HG02885 (cell line): ENCODE data around the gene NOTCH1.

Source experiments
- ATAC-seq: cut with Tn5 transposase; IDR thresholded peaks from one replicate; pipeline ENCODE4 v1.9.1; 2021; ENCODE audit warnings: mild to moderate bottlenecking; ENCODE audit not compliant: unreplicated experiment, poor library complexity

The NOTCH1 gene

DNA sequence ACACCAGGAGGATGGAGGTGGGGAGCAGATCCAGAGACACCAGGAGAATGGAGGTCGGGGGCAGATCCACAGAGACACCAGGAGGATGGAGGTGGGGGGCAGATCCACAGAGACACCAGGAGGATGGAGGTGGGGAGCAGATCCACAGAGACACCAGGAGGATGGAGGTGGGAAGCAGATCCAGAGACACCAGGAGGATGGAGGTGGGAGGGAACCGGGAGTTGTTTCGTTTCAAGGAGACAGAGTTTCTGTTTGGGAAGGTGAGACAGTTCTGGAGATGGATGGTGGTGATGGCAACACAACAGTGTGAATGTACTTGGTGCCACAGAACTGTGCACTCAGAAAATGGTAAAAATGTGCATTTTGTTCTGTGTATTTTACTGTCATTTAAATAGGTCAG lies 97.2 kb downstream of the NOTCH1 start:
- no peak for ATAC-seq

DNA sequence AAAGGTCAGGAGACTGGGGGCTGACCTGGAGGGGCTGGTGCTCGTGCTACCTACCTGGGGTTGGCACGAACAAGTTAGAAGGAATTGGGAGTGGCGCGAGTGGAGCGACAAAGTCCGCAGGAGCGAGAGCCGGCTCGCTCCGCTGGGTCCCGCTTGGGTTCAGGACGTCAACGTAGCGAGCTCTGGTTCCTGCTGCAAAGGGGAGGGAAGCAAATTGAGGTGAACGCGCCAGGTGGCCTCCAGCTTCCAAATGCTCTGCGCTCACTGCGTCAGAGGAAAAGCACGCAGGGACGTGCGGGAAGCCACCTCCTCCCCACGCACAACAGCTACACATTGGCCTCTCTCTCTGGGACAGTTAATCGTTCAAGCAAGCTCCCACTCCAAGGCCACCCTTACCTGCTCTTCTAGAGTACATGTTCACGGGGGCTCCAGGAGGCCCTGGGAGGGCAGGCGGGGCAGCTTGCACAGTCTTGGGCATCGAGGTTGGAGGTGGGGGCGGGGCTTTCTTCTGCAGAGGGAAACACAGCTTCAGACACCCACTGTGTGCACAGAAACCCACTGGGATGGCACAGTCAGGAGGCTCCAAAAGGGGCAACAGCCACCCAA lies 98.6 kb downstream of the NOTCH1 start:
- no peak for ATAC-seq

DNA sequence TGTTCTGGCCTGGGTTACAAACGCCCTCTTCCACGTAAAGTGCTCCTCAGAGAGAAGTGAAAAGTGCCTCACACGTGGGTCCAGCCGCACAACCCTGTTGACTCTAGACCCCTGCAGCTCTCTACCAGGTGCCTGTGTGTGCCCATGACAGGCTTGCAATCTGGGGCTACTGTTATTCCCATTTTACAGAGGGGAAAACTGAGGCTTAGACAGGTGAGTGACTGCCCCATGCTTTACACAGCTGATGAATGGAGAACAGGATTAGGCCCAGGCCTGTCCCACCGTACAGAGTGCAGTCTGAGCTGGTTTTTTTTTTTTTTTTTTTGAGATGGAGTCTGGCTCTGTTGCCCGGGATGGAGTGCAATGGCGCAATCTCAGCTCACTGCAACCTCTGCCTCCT lies 100.0 kb downstream of the NOTCH1 start:
- no peak for ATAC-seq
